Activated naive CD8-positive, alpha-beta T cell treated with anti-CD3 and anti-CD28 coated beads, Interleukin-2, amount 50 U/mL, for 24 hours (primary cell): Measurements from ENCODE around the gene ARHGEF17.

Experiments
- ATAC-seq: fragments of 150-1000 bp; cut with Tn5 transposase; one replicate; pipeline ENCODE4 v1.10.0; 2021
- DNase-seq: peaks from one replicate; pipeline ENCODE4 v3.0.0; 2021
- H3K27ac Mint-ChIP-seq: one replicate; pipeline ENCODE4 v1.8.0; 2021; ENCODE audit warnings: mild to moderate bottlenecking, mixed read lengths
- H3K27me3 Mint-ChIP-seq: one replicate; pipeline ENCODE4 v1.8.0; 2021; ENCODE audit warnings: mixed read lengths
- H3K36me3 Mint-ChIP-seq: one replicate; pipeline ENCODE4 v1.8.0; 2021; ENCODE audit warnings: low read depth, mixed read lengths
- H3K4me1 Mint-ChIP-seq: one replicate; pipeline ENCODE4 v1.8.0; 2021; ENCODE audit warnings: mixed read lengths
- H3K4me3 Mint-ChIP-seq: one replicate; pipeline ENCODE4 v1.8.0; 2021; ENCODE audit warnings: mild to moderate bottlenecking, moderate library complexity, mixed read lengths
- H3K9me3 Mint-ChIP-seq: one replicate; pipeline ENCODE4 v1.8.0; 2021; ENCODE audit warnings: mixed read lengths

The ARHGEF17 gene

GRCh38 chr11:73311394-73311869, 3.4 kb downstream of the ARHGEF17 start:
- ATAC-seq (no peak), DNase-seq (no peak)
- Mint-ChIP-seq H3K27ac (no peak overlapping the region), H3K4me1 (peaks cover 6% of the 10 kb centered on the region), H3K27me3 (peaks cover 12% of the 10 kb centered on the region), H3K4me3 (no peak overlapping the region), H3K9me3 (no peaks in the 10 kb centered on the region), H3K36me3 (no peaks in the 10 kb centered on the region)

GRCh38 chr11:73312036-73312435, 4.0 kb downstream of the ARHGEF17 start:
- no peak for DNase-seq
- H3K27me3 Mint-ChIP-seq: peaks cover 7% of the 10 kb centered on the region
- peaks cover 3% of the 10 kb centered on the region for H3K4me1 Mint-ChIP-seq
- ATAC-seq: no peak
- H3K9me3 Mint-ChIP-seq: no peaks in the 10 kb centered on the region
- H3K36me3 Mint-ChIP-seq: no peaks in the 10 kb centered on the region
- no peak overlapping the region for H3K4me3 Mint-ChIP-seq
- no peak overlapping the region for H3K27ac Mint-ChIP-seq

GRCh38 chr11:73312851-73313327, 4.8 kb downstream of the ARHGEF17 start:
- Mint-ChIP-seq H3K27me3 (peaks cover 4% of the 10 kb centered on the region), H3K27ac (no peak overlapping the region), H3K36me3 (no peaks in the 10 kb centered on the region), H3K4me1 (no peaks in the 10 kb centered on the region), H3K9me3 (no peaks in the 10 kb centered on the region), H3K4me3 (no peak overlapping the region)
- DNase-seq: no peak
- no peak for ATAC-seq

GRCh38 chr11:73313652-73314051, 5.6 kb downstream of the ARHGEF17 start:
- no peak for ATAC-seq
- H3K4me3 Mint-ChIP-seq: no peak overlapping the region
- no peaks in the 10 kb centered on the region for H3K36me3 Mint-ChIP-seq
- no peak for DNase-seq
- H3K27me3 Mint-ChIP-seq: peaks cover 4% of the 10 kb centered on the region
- H3K27ac Mint-ChIP-seq: no peak overlapping the region
- no peaks in the 10 kb centered on the region for H3K9me3 Mint-ChIP-seq
- H3K4me1 Mint-ChIP-seq: no peaks in the 10 kb centered on the region

GRCh38 chr11:73314117-73314961, 6.3 kb downstream of the ARHGEF17 start:
- DNase-seq: no peak
- Mint-ChIP-seq H3K27ac (no peak overlapping the region), H3K4me1 (no peaks in the 10 kb centered on the region)

GRCh38 chr11:73315293-73316020, 7.4 kb downstream of the ARHGEF17 start:
- Mint-ChIP-seq H3K9me3 (no peaks in the 10 kb centered on the region), H3K4me1 (no peaks in the 10 kb centered on the region), H3K27ac (no peak overlapping the region)

More at GRCh38 chr11:73314117-73314961, 6.3 kb downstream of the ARHGEF17 start:
- peaks cover 4% of the 10 kb centered on the region for H3K27me3 Mint-ChIP-seq
- ATAC-seq: peak; percentile 12
- no peak overlapping the region for H3K4me3 Mint-ChIP-seq
- no peaks in the 10 kb centered on the region for H3K36me3 Mint-ChIP-seq
- no peaks in the 10 kb centered on the region for H3K9me3 Mint-ChIP-seq

GRCh38 chr11:73316422-73316821, 8.3 kb downstream of the ARHGEF17 start:
- H3K4me3 Mint-ChIP-seq: no peak overlapping the region
- no peaks in the 10 kb centered on the region for H3K27me3 Mint-ChIP-seq
- ATAC-seq (no peak), DNase-seq (no peak)
- H3K36me3 Mint-ChIP-seq: no peaks in the 10 kb centered on the region
- no peaks in the 10 kb centered on the region for H3K9me3 Mint-ChIP-seq
- H3K4me1 Mint-ChIP-seq: peaks cover under 1% of the 10 kb centered on the region
- no peak overlapping the region for H3K27ac Mint-ChIP-seq

More at GRCh38 chr11:73315293-73316020, 7.4 kb downstream of the ARHGEF17 start:
- DNase-seq: no peak
- Mint-ChIP-seq H3K36me3 (no peaks in the 10 kb centered on the region), H3K27me3 (no peaks in the 10 kb centered on the region), H3K4me3 (no peak overlapping the region)
- no peak for ATAC-seq

- H3K4me1 Mint-ChIP-seq: peaks cover 9% of the 10 kb centered on the region
- DNase-seq: no peak
- no peak for ATAC-seq
- no peak overlapping the region for H3K27ac Mint-ChIP-seq
- no peaks in the 10 kb centered on the region for H3K27me3 Mint-ChIP-seq
- H3K4me3 Mint-ChIP-seq: no peak overlapping the region
- H3K9me3 Mint-ChIP-seq: no peaks in the 10 kb centered on the region
- no peaks in the 10 kb centered on the region for H3K36me3 Mint-ChIP-seq
These were observed 9.3 kb downstream of the ARHGEF17 start for GRCh38 chr11:73317373-73317772.

GRCh38 chr11:73317803-73318202, 9.7 kb downstream of the ARHGEF17 start:
- Mint-ChIP-seq H3K4me3 (no peak overlapping the region), H3K27me3 (no peaks in the 10 kb centered on the region), H3K36me3 (no peaks in the 10 kb centered on the region), H3K9me3 (no peaks in the 10 kb centered on the region), H3K27ac (no peak overlapping the region), H3K4me1 (peaks cover 9% of the 10 kb centered on the region)
- DNase-seq: no peak
- no peak for ATAC-seq

- DNase-seq: no peak
These were observed 10.5 kb downstream of the ARHGEF17 start for GRCh38 chr11:73318501-73319011.

GRCh38 chr11:73320763-73321603, 12.9 kb downstream of the ARHGEF17 start:
- Mint-ChIP-seq H3K4me1 (peaks cover 9% of the 10 kb centered on the region), H3K27ac (no peak overlapping the region), H3K27me3 (no peaks in the 10 kb centered on the region), H3K9me3 (no peaks in the 10 kb centered on the region), H3K36me3 (no peaks in the 10 kb centered on the region), H3K4me3 (no peak overlapping the region)
- no peak for DNase-seq
- ATAC-seq: no peak

More at GRCh38 chr11:73318501-73319011, 10.5 kb downstream of the ARHGEF17 start:
- Mint-ChIP-seq H3K9me3 (no peaks in the 10 kb centered on the region), H3K4me1 (peaks cover 9% of the 10 kb centered on the region), H3K36me3 (no peaks in the 10 kb centered on the region), H3K4me3 (no peak overlapping the region), H3K27me3 (no peaks in the 10 kb centered on the region), H3K27ac (no peak overlapping the region)
- no peak for ATAC-seq

GRCh38 chr11:73321604-73322381, 13.7 kb downstream of the ARHGEF17 start:
- DNase-seq (no peak), ATAC-seq (no peak)
- Mint-ChIP-seq H3K27me3 (no peaks in the 10 kb centered on the region), H3K36me3 (no peaks in the 10 kb centered on the region), H3K27ac (no peak overlapping the region), H3K4me3 (no peak overlapping the region), H3K9me3 (no peaks in the 10 kb centered on the region), H3K4me1 (peaks cover 9% of the 10 kb centered on the region)

GRCh38 chr11:73322382-73323306, 14.6 kb downstream of the ARHGEF17 start:
- H3K4me1 Mint-ChIP-seq: peaks cover 9% of the 10 kb centered on the region
- H3K36me3 Mint-ChIP-seq: no peaks in the 10 kb centered on the region
- DNase-seq: no peak
- H3K9me3 Mint-ChIP-seq: no peaks in the 10 kb centered on the region
- ATAC-seq: no peak
- H3K27me3 Mint-ChIP-seq: no peaks in the 10 kb centered on the region
- H3K27ac Mint-ChIP-seq: no peak overlapping the region
- H3K4me3 Mint-ChIP-seq: no peak overlapping the region
